Natural killer cell treated with Interleukin-12 subunit alpha and Interleukin-12 subunit beta and Interleukin-15 and Interleukin-18, amount 100 ng/mL, for 72 hours (primary cell): ENCODE data around the gene ANXA8. TPM values are rescaled to one million over a fixed set of nuclear protein-coding genes. Genes with fewer than 3 reads are reported as not detected.
"Not testable (repeated sequence)": the region's sequence is repeated elsewhere in the genome, so short reads cannot be mapped to it uniquely, and the experiment has no call there.

Source experiments
- ATAC-seq, 2 donors: fragments of 150-1000 bp; cut with Tn5 transposase in 1 of 2; sonication (Bioruptor Pico), chemical (Tn5 transposase) in 1 of 2; 2 replicates each; pipeline ENCODE4 v1.10.0; 2021
- DNase-seq: peaks from one replicate; pipeline ENCODE4 v3.0.0; 2022; ENCODE audit warnings: low spot score
- H3K27ac Mint-ChIP-seq, 2 donors: 1 replicate in 1 of 2; 2 replicates in 1 of 2; pipeline ENCODE4 v1.8.0; 2022; ENCODE audit warnings: mixed read lengths in 2 of 2, mild to moderate bottlenecking in 1 of 2, moderate library complexity in 1 of 2
- H3K27me3 Mint-ChIP-seq, 2 donors: 1 replicate in 1 of 2; 2 replicates in 1 of 2; pipeline ENCODE4 v1.8.0; 2022; ENCODE audit warnings: mixed read lengths in 2 of 2
- H3K36me3 Mint-ChIP-seq: one replicate; pipeline ENCODE4 v1.8.0; 2022; ENCODE audit warnings: mixed read lengths
- H3K4me1 Mint-ChIP-seq, 2 donors: 1 replicate in 1 of 2; 2 replicates in 1 of 2; pipeline ENCODE4 v1.8.0; 2022; ENCODE audit warnings: low read depth in 2 of 2, mixed read lengths in 2 of 2, mild to moderate bottlenecking in 1 of 2
- H3K4me3 Mint-ChIP-seq: one replicate; pipeline ENCODE4 v1.8.0; 2022; ENCODE audit warnings: mixed read lengths
- H3K9me3 Mint-ChIP-seq: 2 replicates; pipeline ENCODE4 v1.8.0; 2022; ENCODE audit warnings: mixed read lengths
- total RNA-seq, 2 donors: library from RNA; stranded (reverse); gene quantifications; one replicate each; pipeline ENCODE4 v1.2.3, GENCODE V29; 2022

Gene ANXA8
- total RNA-seq, 2 donors from 2014 or later = not detected

GRCh38 chr10:47475101-47475500 lies 8.8 kb downstream of the ANXA8 start:
- not testable (repeated sequence) for H3K27me3 Mint-ChIP-seq, H3K4me1 Mint-ChIP-seq, H3K36me3 Mint-ChIP-seq, DNase-seq, H3K4me3 Mint-ChIP-seq, H3K9me3 Mint-ChIP-seq, H3K27ac Mint-ChIP-seq, ATAC-seq

- not testable (repeated sequence) for H3K4me3 Mint-ChIP-seq, H3K9me3 Mint-ChIP-seq, H3K27me3 Mint-ChIP-seq, H3K27ac Mint-ChIP-seq, DNase-seq, H3K4me1 Mint-ChIP-seq, ATAC-seq, H3K36me3 Mint-ChIP-seq
Measured at GRCh38 chr10:47473516-47473915, 10.4 kb downstream of the ANXA8 start.

GRCh38 chr10:47472647-47473046 lies 11.3 kb downstream of the ANXA8 start:
- ATAC-seq = peak; percentile 70 to 77
- H3K4me3 Mint-ChIP-seq, DNase-seq, H3K27me3 Mint-ChIP-seq, H3K36me3 Mint-ChIP-seq, H3K4me1 Mint-ChIP-seq, H3K9me3 Mint-ChIP-seq, H3K27ac Mint-ChIP-seq: not testable (repeated sequence)

GRCh38 chr10:47472072-47472471 lies 11.8 kb downstream of the ANXA8 start:
- not testable (repeated sequence) for H3K36me3 Mint-ChIP-seq, H3K27ac Mint-ChIP-seq, H3K9me3 Mint-ChIP-seq, H3K4me3 Mint-ChIP-seq, H3K27me3 Mint-ChIP-seq, ATAC-seq, DNase-seq, H3K4me1 Mint-ChIP-seq

GRCh38 chr10:47468731-47469528 lies 15.0 kb downstream of the ANXA8 start:
- H3K36me3 Mint-ChIP-seq, H3K27ac Mint-ChIP-seq, ATAC-seq, H3K4me1 Mint-ChIP-seq, H3K9me3 Mint-ChIP-seq, H3K4me3 Mint-ChIP-seq, H3K27me3 Mint-ChIP-seq, DNase-seq: not testable (repeated sequence)

- not testable (repeated sequence) for ATAC-seq, DNase-seq, H3K4me3 Mint-ChIP-seq, H3K9me3 Mint-ChIP-seq, H3K27ac Mint-ChIP-seq, H3K36me3 Mint-ChIP-seq, H3K27me3 Mint-ChIP-seq, H3K4me1 Mint-ChIP-seq
Measured at GRCh38 chr10:47467957-47468356, 16.0 kb downstream of the ANXA8 start.

GRCh38 chr10:47467458-47467857 lies 16.5 kb downstream of the ANXA8 start:
- H3K4me1 Mint-ChIP-seq, H3K36me3 Mint-ChIP-seq, DNase-seq, H3K9me3 Mint-ChIP-seq, H3K27me3 Mint-ChIP-seq, H3K4me3 Mint-ChIP-seq, ATAC-seq, H3K27ac Mint-ChIP-seq: not testable (repeated sequence)

GRCh38 chr10:47465216-47465917 lies 18.5 kb downstream of the ANXA8 start:
- H3K27ac Mint-ChIP-seq, DNase-seq, H3K36me3 Mint-ChIP-seq, H3K9me3 Mint-ChIP-seq, H3K4me1 Mint-ChIP-seq, ATAC-seq, H3K27me3 Mint-ChIP-seq, H3K4me3 Mint-ChIP-seq: not testable (repeated sequence)

- not testable (repeated sequence) for ATAC-seq
Measured at GRCh38 chr10:47462577-47463358, 21.1 kb downstream of the ANXA8 start.

GRCh38 chr10:47461261-47461687 lies 22.6 kb downstream of the ANXA8 start:
- H3K27me3 Mint-ChIP-seq, DNase-seq, H3K4me3 Mint-ChIP-seq, H3K36me3 Mint-ChIP-seq, ATAC-seq, H3K9me3 Mint-ChIP-seq, H3K4me1 Mint-ChIP-seq, H3K27ac Mint-ChIP-seq: not testable (repeated sequence)

More at GRCh38 chr10:47462577-47463358, 21.1 kb downstream of the ANXA8 start:
- H3K36me3 Mint-ChIP-seq, DNase-seq, H3K9me3 Mint-ChIP-seq, H3K27me3 Mint-ChIP-seq, H3K27ac Mint-ChIP-seq, H3K4me3 Mint-ChIP-seq, H3K4me1 Mint-ChIP-seq: not testable (repeated sequence)

GRCh38 chr10:47458466-47459154 lies 25.3 kb downstream of the ANXA8 start:
- ATAC-seq = no peak
- Mint-ChIP-seq H3K4me1 (no peaks in the 10 kb centered on the region), H3K27me3 (peaks cover 0 to 6% of the 10 kb centered on the region in 2 donors)

GRCh38 chr10:47457826-47458225 lies 26.1 kb downstream of the ANXA8 start:
- DNase-seq = peak; percentile 23
- H3K4me1 Mint-ChIP-seq = no peaks in the 10 kb centered on the region
- H3K4me3 Mint-ChIP-seq = no peak overlapping the region
- peaks cover 0 to 9% of the 10 kb centered on the region in 2 donors for H3K27me3 Mint-ChIP-seq
- ATAC-seq = no peak
- H3K36me3 Mint-ChIP-seq = no peaks in the 10 kb centered on the region
- H3K9me3 Mint-ChIP-seq = no peaks in the 10 kb centered on the region
- H3K27ac Mint-ChIP-seq = no peak overlapping the region

More at GRCh38 chr10:47458466-47459154, 25.3 kb downstream of the ANXA8 start:
- DNase-seq = no peak
- Mint-ChIP-seq H3K9me3 (no peaks in the 10 kb centered on the region), H3K36me3 (no peaks in the 10 kb centered on the region), H3K27ac (no peak overlapping the region), H3K4me3 (no peak overlapping the region)

- DNase-seq = no peak
- Mint-ChIP-seq H3K4me1 (no peaks in the 10 kb centered on the region), H3K9me3 (no peaks in the 10 kb centered on the region), H3K27ac (no peak overlapping the region), H3K27me3 (peaks cover 0 to 9% of the 10 kb centered on the region in 2 donors), H3K4me3 (no peak overlapping the region), H3K36me3 (no peaks in the 10 kb centered on the region)
- peak; percentile 15 to 29 for ATAC-seq
Measured at GRCh38 chr10:47457528-47457820, 26.4 kb downstream of the ANXA8 start.
